ENCODE measurements around the gene RAD51B. TPM values are rescaled to one million over a fixed set of nuclear protein-coding genes. Genes with fewer than 3 reads are reported as not detected.

RAD51B gene
- polyA plus RNA-seq, 1 donor (not counting 4 experiments of a cell fraction or from before 2014, with no cell fraction given): 13.3 TPM

DNA sequence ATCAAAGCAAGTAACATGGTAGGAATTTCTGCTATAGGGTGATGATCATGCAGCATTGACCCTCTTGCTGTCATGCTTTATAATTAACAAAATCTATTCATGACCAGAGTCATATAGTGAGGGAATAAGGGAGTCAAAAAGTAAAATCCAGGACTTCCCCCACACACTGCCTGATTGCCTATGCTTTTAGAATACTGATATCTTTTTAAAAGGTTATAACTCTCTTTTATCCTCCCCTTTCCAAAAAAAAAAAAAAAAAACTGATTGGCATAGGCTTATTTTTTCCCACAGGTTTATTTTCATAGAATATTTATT, 921.9 kb downstream of the RAD51B start:
- no peak overlapping the region for H3K4me3 ChIP-seq (ENCODE audit: control insufficient read depth in 2 of 3, extremely low read depth in 1 of 3, insufficient read depth in 2 of 3, low read depth in 1 of 3, low read length in 3 of 3)
- H3K36me3 ChIP-seq (ENCODE audit: control insufficient read depth in 2 of 2, extremely low read depth in 1 of 2, insufficient read depth in 2 of 2, low read length in 2 of 2): no peaks in the 10 kb centered on the region
- no peak overlapping the region for H3K9ac ChIP-seq (ENCODE audit: control insufficient read depth, extremely low read depth, insufficient read depth, low read length)
- DNase-seq (ENCODE audit: low read depth, low spot score) (no peak), FAIRE-seq (no peak)
- TF ChIP-seq EZH2 (IDR thresholded peaks at IDR 0.05; ENCODE audit: low read length): no peak
- TF ChIP-seq, protein P1, sequence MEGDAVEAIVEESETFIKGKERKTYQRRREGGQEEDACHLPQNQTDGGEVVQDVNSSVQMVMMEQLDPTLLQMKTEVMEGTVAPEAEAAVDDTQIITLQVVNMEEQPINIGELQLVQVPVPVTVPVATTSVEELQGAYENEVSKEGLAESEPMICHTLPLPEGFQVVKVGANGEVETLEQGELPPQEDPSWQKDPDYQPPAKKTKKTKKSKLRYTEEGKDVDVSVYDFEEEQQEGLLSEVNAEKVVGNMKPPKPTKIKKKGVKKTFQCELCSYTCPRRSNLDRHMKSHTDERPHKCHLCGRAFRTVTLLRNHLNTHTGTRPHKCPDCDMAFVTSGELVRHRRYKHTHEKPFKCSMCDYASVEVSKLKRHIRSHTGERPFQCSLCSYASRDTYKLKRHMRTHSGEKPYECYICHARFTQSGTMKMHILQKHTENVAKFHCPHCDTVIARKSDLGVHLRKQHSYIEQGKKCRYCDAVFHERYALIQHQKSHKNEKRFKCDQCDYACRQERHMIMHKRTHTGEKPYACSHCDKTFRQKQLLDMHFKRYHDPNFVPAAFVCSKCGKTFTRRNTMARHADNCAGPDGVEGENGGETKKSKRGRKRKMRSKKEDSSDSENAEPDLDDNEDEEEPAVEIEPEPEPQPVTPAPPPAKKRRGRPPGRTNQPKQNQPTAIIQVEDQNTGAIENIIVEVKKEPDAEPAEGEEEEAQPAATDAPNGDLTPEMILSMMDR (optimal IDR thresholded peaks at IDR 0.05 in 1 of 3, IDR thresholded peaks at IDR 0.05 in 1 of 3, conservative IDR thresholded peaks at IDR 0.05 in 1 of 3; ENCODE audit: extremely low read depth in 1 of 3, insufficient read depth in 2 of 3, low read length in 3 of 3): no peak
- H3K27me3 ChIP-seq (ENCODE audit: control insufficient read depth, extremely low read depth, insufficient read depth, low read length): no peaks in the 10 kb centered on the region
- H3K9me1 ChIP-seq (ENCODE audit: control insufficient read depth, extremely low read depth, insufficient read depth, low read length): no peaks in the 10 kb centered on the region
- H3K27ac ChIP-seq (ENCODE audit: control insufficient read depth, insufficient read depth, low read length): no peak overlapping the region
- dilution Hi-C loops (cut with MboI; ENCODE audit: extremely low pct_ligation_motif_present, low sequenced_read_pairs): no loop called here
- H3K4me1 ChIP-seq (ENCODE audit: control insufficient read depth, extremely low read depth, insufficient read depth, low read length): no peaks in the 10 kb centered on the region
- peaks cover 2% of the 10 kb centered on the region for H3K9me3 ChIP-seq (ENCODE audit: control insufficient read depth, low read depth, low read length)
- H2AFZ ChIP-seq (ENCODE audit: control insufficient read depth, low read length): no peak overlapping the region
- H4K20me1 ChIP-seq (ENCODE audit: control insufficient read depth, extremely low read depth, insufficient read depth, low read length): no peaks in the 10 kb centered on the region
- no peaks in the 10 kb centered on the region for H3K79me2 ChIP-seq (ENCODE audit: control insufficient read depth, insufficient read depth, low read length)
- H3K4me2 ChIP-seq (ENCODE audit: control insufficient read depth, extremely low read depth, insufficient read depth, low read depth, low read length): no peak overlapping the region

DNA sequence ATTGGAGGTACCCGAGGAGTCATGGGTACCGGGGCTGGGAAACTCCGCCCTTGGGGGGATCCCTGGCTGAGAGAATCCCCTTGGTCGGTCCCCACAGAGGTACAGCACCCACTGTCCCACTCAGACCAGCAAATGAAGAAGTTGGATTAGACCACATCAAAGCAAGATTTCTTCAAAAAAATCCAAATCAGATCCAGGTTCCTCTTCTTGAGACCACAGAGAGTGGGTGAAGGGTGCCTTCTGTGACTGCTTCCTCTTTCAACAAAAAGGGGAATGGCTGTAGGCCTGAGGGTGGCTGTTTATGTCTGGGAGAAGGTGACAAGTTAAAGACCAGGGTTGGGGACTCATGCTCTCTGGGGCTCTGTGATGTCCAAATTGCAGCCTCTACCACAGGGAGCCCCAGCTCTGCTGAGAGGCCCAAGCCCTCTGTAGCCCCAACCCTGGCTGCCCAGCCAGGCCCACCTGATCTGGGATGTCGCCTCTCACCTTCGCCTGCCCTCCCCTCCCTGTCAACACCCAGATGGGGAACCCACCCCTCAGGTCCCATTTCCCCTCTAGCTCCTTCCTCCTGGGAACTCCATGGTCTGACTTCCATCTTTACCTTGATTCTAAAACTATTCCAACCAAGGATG, 922.4 kb downstream of the RAD51B start:
- Histone ChIP-seq H3K9me3 (ENCODE audit: control insufficient read depth, low read depth, low read length) (peaks cover 2% of the 10 kb centered on the region), H3K4me3 (ENCODE audit: control insufficient read depth in 2 of 3, extremely low read depth in 1 of 3, insufficient read depth in 2 of 3, low read depth in 1 of 3, low read length in 3 of 3) (no peak overlapping the region), H2AFZ (ENCODE audit: control insufficient read depth, low read length) (no peak overlapping the region), H3K4me2 (ENCODE audit: control insufficient read depth, extremely low read depth, insufficient read depth, low read depth, low read length) (no peak overlapping the region), H3K27ac (ENCODE audit: control insufficient read depth, insufficient read depth, low read length) (no peak overlapping the region), H4K20me1 (ENCODE audit: control insufficient read depth, extremely low read depth, insufficient read depth, low read length) (no peaks in the 10 kb centered on the region), H3K4me1 (ENCODE audit: control insufficient read depth, extremely low read depth, insufficient read depth, low read length) (no peaks in the 10 kb centered on the region), H3K79me2 (ENCODE audit: control insufficient read depth, insufficient read depth, low read length) (no peaks in the 10 kb centered on the region), H3K9ac (ENCODE audit: control insufficient read depth, extremely low read depth, insufficient read depth, low read length) (no peak overlapping the region), H3K36me3 (ENCODE audit: control insufficient read depth in 2 of 2, extremely low read depth in 1 of 2, insufficient read depth in 2 of 2, low read length in 2 of 2) (no peaks in the 10 kb centered on the region), H3K9me1 (ENCODE audit: control insufficient read depth, extremely low read depth, insufficient read depth, low read length) (no peaks in the 10 kb centered on the region), H3K27me3 (ENCODE audit: control insufficient read depth, extremely low read depth, insufficient read depth, low read length) (no peaks in the 10 kb centered on the region)
- FAIRE-seq (no peak), DNase-seq (ENCODE audit: low read depth, low spot score) (no peak)
- dilution Hi-C loops (cut with MboI; ENCODE audit: extremely low pct_ligation_motif_present, low sequenced_read_pairs): no loop called here
- no peak for TF ChIP-seq EZH2 (IDR thresholded peaks at IDR 0.05; ENCODE audit: low read length)
- TF ChIP-seq, protein P1 (optimal IDR thresholded peaks at IDR 0.05 in 1 of 3, IDR thresholded peaks at IDR 0.05 in 1 of 3, conservative IDR thresholded peaks at IDR 0.05 in 1 of 3; ENCODE audit: extremely low read depth in 1 of 3, insufficient read depth in 2 of 3, low read length in 3 of 3): no peak

All from keratinocyte (primary cell).